Ovary (tissue), 9 donors: ENCODE data around the gene HOXB3. TPM values are rescaled to one million over a fixed set of nuclear protein-coding genes. Genes with fewer than 3 reads are reported as not detected.

Source experiments
- DNase-seq, 5 donors: peaks; one replicate each; pipeline ENCODE4 v3.0.0-alpha.2; 2019 to 2020
- H3K27ac ChIP-seq, 2 donors: fragments of 200-600 bp; one replicate each; pipeline versions ENCODE4 v1.5.1 to v1.8.0; 2019 to 2022
- H3K27me3 ChIP-seq: fragments of 200-600 bp; one replicate; pipeline ENCODE4 v1.8.0; 2022
- H3K36me3 ChIP-seq: fragments of 200-600 bp; sonication (generic); one replicate; pipeline ENCODE4 v1.5.1; 2019
- H3K4me1 ChIP-seq: one replicate; pipeline ENCODE4 v1.8.1; 2013; ENCODE audit warnings: mild to moderate bottlenecking, moderate library complexity; ENCODE audit not compliant: insufficient read depth
- H3K4me3 ChIP-seq: fragments of 200-600 bp; sonication (generic); one replicate; pipeline ENCODE4 v1.5.1; 2017
- H3K9me3 ChIP-seq, 2 donors: fragments of 200-600 bp in 1 of 2; sonication (generic) in 1 of 2; one replicate each; pipeline versions ENCODE4 v1.5.1 to v1.8.1; 2013 to 2019; ENCODE audit warnings: mild to moderate bottlenecking in 1 of 2, moderate library complexity in 1 of 2
- CTCF ChIP-seq, 3 donors: fragments of 450-650 bp in 2 of 3; fragments of 200-600 bp in 1 of 3; IDR thresholded peaks; one replicate each; pipeline versions ENCODE4 v1.5.1 to v1.8.0; 2016 to 2022; ENCODE audit warnings: antibody characterized with exemption in 3 of 3, mild to moderate bottlenecking in 1 of 3
- EP300 ChIP-seq: sonication (generic); formaldehyde crosslinking; IDR thresholded peaks from one replicate; pipeline ENCODE4 v1.6.1; 2017; ENCODE audit warnings: antibody characterized with exemption
- POLR2A ChIP-seq: fragments of 450-650 bp; IDR thresholded peaks from one replicate; pipeline ENCODE4 v1.6.1; 2017; ENCODE audit warnings: antibody characterized with exemption, mild to moderate bottlenecking, moderate library complexity
- WGBS, 3 donors: extraction: QIAGEN DNeasy Blood & Tissue Kit in 1 of 3; methylation state at CpG; one replicate each; pipeline versions ENCODE4 v1.1.5 to v1.1.7; 2013 to 2017; 5-methylcytosine and 5-hydroxymethylcytosine counted together
- intact Hi-C, 4 donors: fragments of 100-400 bp; cut with DNase I; formaldehyde crosslinking; loops; one replicate each; pipeline versions ENCODE4 v1.11.0 to v1.15.1; 2022 to 2023
- polyA plus RNA-seq, 2 donors: library from polyadenylated mRNA; stranded (reverse); fragments of 200-250 nt in 1 of 2; fragments of 350-450 nt in 1 of 2; fragmentation: Illumina TruSeq in 1 of 2; extraction: RNeasy Lipid Tissue Mini Kit (QIAGEN cat#74804) in 1 of 2; gene quantifications; one replicate each; pipeline ENCODE4 v1.2.3, GENCODE V29; 2013 to 2014
- total RNA-seq, 7 donors: library from RNA; depleted of rRNA in 2 of 7; stranded (reverse); fragments of >200 nt in 2 of 7; fragmentation: NEBNext Ultra II Directional in 3 of 7; extraction: Animal tissue kit (Norgen Biotek cat#: 25700) in 3 of 7; gene quantifications; one replicate each; pipeline versions ENCODE4 v1.1.0 to v1.2.4, GENCODE V29; 2016 to 2023
- donor health status: DM: no; HTN: no; CAD: no; lungs with moderate emphysema.
- donor health status: DM: no; HTN: no; CAD: no.
- donor health status: Bipolar disorder and iron deficiency.
- donor health status: DM: yes; HTN: yes; CAD: no.
- donor health status: DM: no; HTN: no; CAD: no.
- donor health status: DM: yes; HTN: yes; CAD: no.

The HOXB3 gene
- total and polyA plus RNA-seq, 9 donors = 0.43 to 10.7 (median 2.7) TPM

- intact Hi-C loops = no loop called here
- WGBS, 3 donors = 72 to 92% (median 75%) methylated on average over 11 of the region's 11 CpGs
- DNase-seq = no peak
- TF ChIP-seq CTCF (IDR thresholded peaks at IDR 0.05) = no peak
- TF ChIP-seq EP300 = no peak
- TF ChIP-seq POLR2A = no peak
- no peaks in the 10 kb centered on the region for H3K36me3 ChIP-seq
- H3K27ac ChIP-seq = no peak overlapping the region
- no peaks in the 10 kb centered on the region for H3K9me3 ChIP-seq
- H3K4me3 ChIP-seq = no peak overlapping the region
- H3K27me3 ChIP-seq = no peaks in the 10 kb centered on the region
- H3K4me1 ChIP-seq = no peaks in the 10 kb centered on the region
Observed at GRCh38 chr17:48529683-48530009, 60.4 kb downstream of the HOXB3 start.

GRCh38 chr17:48528936-48529682 lies 60.9 kb downstream of the HOXB3 start:
- Histone ChIP-seq H3K4me1 (no peaks in the 10 kb centered on the region), H3K27ac (no peak overlapping the region), H3K9me3 (no peaks in the 10 kb centered on the region), H3K36me3 (no peaks in the 10 kb centered on the region), H3K4me3 (no peak overlapping the region), H3K27me3 (no peaks in the 10 kb centered on the region)
- WGBS, 3 donors = 71 to 85% (median 71%) methylated on average over 11 of the region's 11 CpGs
- intact Hi-C loops = no loop called here
- no peak for TF ChIP-seq EP300
- no peak for TF ChIP-seq CTCF (IDR thresholded peaks at IDR 0.05)
- TF ChIP-seq POLR2A = no peak
- no peak for DNase-seq

- H3K9me3 ChIP-seq = no peaks in the 10 kb centered on the region
- no peaks in the 10 kb centered on the region for H3K27me3 ChIP-seq
- intact Hi-C loops = no loop called here
- WGBS, 3 donors = 45 to 64% (median 51%) methylated on average over 7 of the region's 7 CpGs
- H3K4me1 ChIP-seq = no peaks in the 10 kb centered on the region
- H3K4me3 ChIP-seq = no peak overlapping the region
- H3K27ac ChIP-seq = no peak overlapping the region
- no peaks in the 10 kb centered on the region for H3K36me3 ChIP-seq
- DNase-seq = no peak
- no peak for TF ChIP-seq CTCF (IDR thresholded peaks at IDR 0.05)
- no peak for TF ChIP-seq POLR2A
- no peak for TF ChIP-seq EP300
Observed at GRCh38 chr17:48528153-48528935, 61.7 kb downstream of the HOXB3 start.

GRCh38 chr17:48527547-48527932 lies 62.5 kb downstream of the HOXB3 start:
- intact Hi-C loops = no loop called here
- H3K9me3 ChIP-seq = no peaks in the 10 kb centered on the region
- no peaks in the 10 kb centered on the region for H3K36me3 ChIP-seq
- 9 to 27% (median 13%) methylated on average over 14 of the region's 14 CpGs for WGBS, 3 donors
- DNase-seq = no peak
- H3K27me3 ChIP-seq = no peaks in the 10 kb centered on the region
- no peak overlapping the region for H3K4me3 ChIP-seq
- TF ChIP-seq EP300 (no peak), CTCF (IDR thresholded peaks at IDR 0.05) (no peak), POLR2A (no peak)
- no peaks in the 10 kb centered on the region for H3K4me1 ChIP-seq
- H3K27ac ChIP-seq = no peak overlapping the region
